Measurements from ENCODE around the gene ADISSP.

DNA sequence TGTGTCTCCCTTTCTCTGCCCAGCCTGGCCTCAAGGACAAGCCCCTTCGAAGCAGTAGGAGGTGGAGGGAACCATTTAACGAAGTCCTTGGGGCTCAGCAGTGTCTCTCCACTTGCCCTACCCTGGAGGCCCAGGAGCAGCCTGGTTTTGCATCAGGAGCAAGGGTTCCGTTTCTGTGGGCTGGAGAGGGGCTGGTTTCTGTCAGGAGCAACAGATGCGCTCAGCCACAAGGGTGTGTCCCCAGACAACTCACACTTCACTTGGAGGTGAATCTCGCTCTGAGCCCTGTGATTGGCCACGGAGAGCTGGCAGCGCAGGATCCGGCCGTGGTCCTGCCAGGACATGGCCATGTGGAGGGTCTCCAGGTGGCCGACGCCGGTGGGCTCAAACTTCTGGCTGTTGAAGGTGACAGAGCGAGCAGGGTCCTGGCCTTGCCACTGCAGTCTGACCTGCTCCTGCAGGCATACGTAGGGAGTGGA is 62.0 kb downstream of the ADISSP start:
- TF ChIP-seq, protein P1, sequence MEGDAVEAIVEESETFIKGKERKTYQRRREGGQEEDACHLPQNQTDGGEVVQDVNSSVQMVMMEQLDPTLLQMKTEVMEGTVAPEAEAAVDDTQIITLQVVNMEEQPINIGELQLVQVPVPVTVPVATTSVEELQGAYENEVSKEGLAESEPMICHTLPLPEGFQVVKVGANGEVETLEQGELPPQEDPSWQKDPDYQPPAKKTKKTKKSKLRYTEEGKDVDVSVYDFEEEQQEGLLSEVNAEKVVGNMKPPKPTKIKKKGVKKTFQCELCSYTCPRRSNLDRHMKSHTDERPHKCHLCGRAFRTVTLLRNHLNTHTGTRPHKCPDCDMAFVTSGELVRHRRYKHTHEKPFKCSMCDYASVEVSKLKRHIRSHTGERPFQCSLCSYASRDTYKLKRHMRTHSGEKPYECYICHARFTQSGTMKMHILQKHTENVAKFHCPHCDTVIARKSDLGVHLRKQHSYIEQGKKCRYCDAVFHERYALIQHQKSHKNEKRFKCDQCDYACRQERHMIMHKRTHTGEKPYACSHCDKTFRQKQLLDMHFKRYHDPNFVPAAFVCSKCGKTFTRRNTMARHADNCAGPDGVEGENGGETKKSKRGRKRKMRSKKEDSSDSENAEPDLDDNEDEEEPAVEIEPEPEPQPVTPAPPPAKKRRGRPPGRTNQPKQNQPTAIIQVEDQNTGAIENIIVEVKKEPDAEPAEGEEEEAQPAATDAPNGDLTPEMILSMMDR (IDR thresholded peaks at IDR 0.05): no peak
- TF ChIP-seq EZH2 (IDR thresholded peaks at IDR 0.05; ENCODE audit: borderline replicate concordance, insufficient read depth, low read depth, low read length, poor library complexity, severe bottlenecking): no peak

Measured in B cell (primary cell).